Mucosa of rectum (tissue), 2 donors: Measurements from ENCODE around the gene TOX2.

Source experiments
- H3K27ac ChIP-seq, 2 donors: one replicate each; pipeline ENCODE4 v1.7.0; 2013; ENCODE audit warnings: inconsistent platforms in 2 of 2, low read depth in 2 of 2, low read length in 2 of 2
- H3K27me3 ChIP-seq, 2 donors: one replicate each; pipeline ENCODE4 v1.7.0; 2013; ENCODE audit warnings: low read length in 2 of 2; ENCODE audit not compliant: control insufficient read depth in 2 of 2, insufficient read depth in 2 of 2
- H3K36me3 ChIP-seq, 2 donors: one replicate each; pipeline ENCODE4 v1.7.0; 2013; ENCODE audit warnings: low read length in 2 of 2; ENCODE audit not compliant: control insufficient read depth in 2 of 2, insufficient read depth in 2 of 2
- H3K4me1 ChIP-seq, 2 donors: one replicate each; pipeline ENCODE4 v1.7.0; 2013; ENCODE audit warnings: low read length in 2 of 2, mild to moderate bottlenecking in 1 of 2; ENCODE audit not compliant: control insufficient read depth in 2 of 2, insufficient read depth in 2 of 2
- H3K4me3 ChIP-seq, 2 donors: one replicate each; pipeline ENCODE4 v1.7.0; 2013; ENCODE audit warnings: low read length in 2 of 2
- H3K9ac ChIP-seq, 2 donors: one replicate each; pipeline ENCODE4 v1.7.0; 2013; ENCODE audit warnings: low read length in 2 of 2, low read depth in 1 of 2, mild to moderate bottlenecking in 1 of 2
- H3K9me3 ChIP-seq, 2 donors: one replicate each; pipeline ENCODE4 v1.7.0; 2013; ENCODE audit warnings: low read length in 2 of 2; ENCODE audit not compliant: control insufficient read depth in 2 of 2
- donor health status: healthy.
- donor health status: Normal muscosa, but diverticular disease.

TOX2 gene

DNA sequence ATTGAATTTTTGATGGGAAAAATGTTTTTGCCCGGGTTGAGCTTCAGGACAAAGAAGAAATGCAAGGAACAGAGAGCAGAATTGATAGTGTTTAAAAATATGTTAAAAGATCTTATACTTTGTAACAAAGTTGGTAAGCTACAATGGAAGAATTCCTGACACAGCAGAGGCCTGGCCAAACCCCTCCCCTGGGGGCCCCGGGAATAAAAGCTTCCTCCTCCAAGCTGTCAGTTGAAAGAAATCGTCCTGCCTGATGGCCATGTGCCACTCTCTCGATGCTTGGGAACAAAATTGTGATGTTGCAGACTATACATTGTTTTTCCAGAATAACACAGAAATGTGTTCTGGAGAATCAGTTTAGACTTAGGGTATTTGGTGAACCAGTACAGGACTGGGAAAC lies 14.2 kb upstream of the TOX2 start:
- Histone ChIP-seq H3K4me1 (peaks cover 0 to 2% of the 10 kb centered on the region in 2 donors), H3K9ac (no peak overlapping the region), H3K27ac (no peak overlapping the region), H3K9me3 (no peaks in the 10 kb centered on the region), H3K4me3 (no peak overlapping the region), H3K36me3 (no peaks in the 10 kb centered on the region), H3K27me3 (no peaks in the 10 kb centered on the region)

DNA sequence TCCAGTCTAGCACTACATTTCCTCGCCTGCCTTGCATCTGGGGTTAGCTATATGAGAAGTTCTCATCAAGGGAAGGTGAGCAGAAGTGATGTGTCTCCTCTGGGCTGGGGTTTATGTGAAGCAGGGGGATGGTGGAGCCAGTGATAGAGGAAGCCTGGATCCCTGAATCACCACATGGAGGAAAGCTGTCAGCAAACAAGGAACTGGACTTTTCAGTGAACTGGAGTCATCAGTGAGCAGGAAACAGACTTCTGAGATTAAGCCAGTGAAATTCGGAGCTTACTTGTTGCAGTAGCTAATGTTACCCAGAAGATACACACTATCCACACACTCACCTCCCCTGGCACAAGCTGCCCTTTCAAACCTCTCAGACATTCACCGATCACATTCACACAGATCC lies 13.4 kb upstream of the TOX2 start:
- Histone ChIP-seq H3K4me3 (no peak overlapping the region), H3K9ac (no peak overlapping the region), H3K9me3 (no peaks in the 10 kb centered on the region), H3K27me3 (no peaks in the 10 kb centered on the region), H3K4me1 (peaks cover 0 to 2% of the 10 kb centered on the region in 2 donors), H3K27ac (no peak overlapping the region), H3K36me3 (no peaks in the 10 kb centered on the region)

GRCh38 chr20:43903953-43904826 lies 10.5 kb upstream of the TOX2 start:
- Histone ChIP-seq H3K27me3 (no peaks in the 10 kb centered on the region), H3K36me3 (no peaks in the 10 kb centered on the region), H3K9me3 (peaks cover 0 to 3% of the 10 kb centered on the region in 2 donors), H3K4me3 (no peak overlapping the region), H3K27ac (no peak overlapping the region), H3K9ac (no peak overlapping the region), H3K4me1 (peaks cover 0 to 2% of the 10 kb centered on the region in 2 donors)

- Histone ChIP-seq H3K9ac (no peak overlapping the region), H3K4me1 (peaks cover 0 to 2% of the 10 kb centered on the region in 2 donors), H3K9me3 (peaks cover 0 to 3% of the 10 kb centered on the region in 2 donors), H3K27ac (no peak overlapping the region), H3K4me3 (no peak overlapping the region), H3K36me3 (no peaks in the 10 kb centered on the region), H3K27me3 (no peaks in the 10 kb centered on the region)
Measured at GRCh38 chr20:43904827-43905177, 9.8 kb upstream of the TOX2 start.

- Histone ChIP-seq H3K4me1 (no peaks in the 10 kb centered on the region), H3K9me3 (peaks cover 0 to 3% of the 10 kb centered on the region in 2 donors), H3K36me3 (no peaks in the 10 kb centered on the region), H3K4me3 (no peak overlapping the region), H3K27me3 (no peaks in the 10 kb centered on the region), H3K9ac (no peak overlapping the region), H3K27ac (no peak overlapping the region)
Measured at GRCh38 chr20:43906505-43907034, 8.1 kb upstream of the TOX2 start.

DNA sequence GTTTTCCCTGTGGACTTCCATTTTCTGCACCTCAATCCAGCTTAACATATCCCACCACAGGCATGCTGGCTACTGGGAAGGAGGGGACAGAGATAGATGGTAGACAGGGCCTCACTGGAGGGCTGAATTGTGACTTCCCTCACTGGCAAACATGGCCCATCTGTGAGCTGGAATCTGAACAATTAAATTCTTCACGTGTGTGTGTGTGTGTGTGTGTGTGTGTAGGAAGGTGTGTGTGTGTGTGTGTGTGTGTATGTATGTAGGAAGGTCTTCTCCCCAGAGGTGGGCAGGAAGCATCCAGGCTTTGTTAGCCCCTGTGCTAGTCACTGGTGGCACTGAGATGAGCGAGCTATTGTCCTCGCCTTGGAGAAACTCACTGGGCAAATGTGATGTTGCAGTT lies 5.4 kb upstream of the TOX2 start:
- Histone ChIP-seq H3K4me1 (peaks cover under 1 to 2% of the 10 kb centered on the region in 2 donors), H3K9ac (no peak overlapping the region), H3K27ac (no peak overlapping the region), H3K36me3 (no peaks in the 10 kb centered on the region), H3K9me3 (peaks cover 0 to 7% of the 10 kb centered on the region in 2 donors), H3K27me3 (peaks cover 0 to 3% of the 10 kb centered on the region in 2 donors), H3K4me3 (no peak overlapping the region)

- H3K4me1 ChIP-seq, result peaks cover 2 to 3% of the 10 kb centered on the region in 2 donors
- peaks cover 0 to 3% of the 10 kb centered on the region in 2 donors for H3K27me3 ChIP-seq
- no peaks in the 10 kb centered on the region for H3K36me3 ChIP-seq
- H3K27ac ChIP-seq, result no peak overlapping the region
- no peak overlapping the region for H3K4me3 ChIP-seq
- H3K9me3 ChIP-seq, result peaks cover 0 to 7% of the 10 kb centered on the region in 2 donors
- no peak overlapping the region for H3K9ac ChIP-seq
Measured at GRCh38 chr20:43909720-43910119, 4.9 kb upstream of the TOX2 start.

GRCh38 chr20:43910564-43910963 lies 4.1 kb upstream of the TOX2 start:
- H3K4me1 ChIP-seq, result peaks cover 8 to 9% of the 10 kb centered on the region in 2 donors
- H3K27me3 ChIP-seq, result peaks cover 6 to 9% of the 10 kb centered on the region in 2 donors
- peaks cover 0 to 7% of the 10 kb centered on the region in 2 donors for H3K9me3 ChIP-seq
- H3K9ac ChIP-seq, result no peak overlapping the region
- no peak overlapping the region for H3K27ac ChIP-seq
- H3K36me3 ChIP-seq, result no peaks in the 10 kb centered on the region
- H3K4me3 ChIP-seq, result no peak overlapping the region

GRCh38 chr20:43911066-43911465 lies 3.6 kb upstream of the TOX2 start:
- Histone ChIP-seq H3K9me3 (peaks cover 0 to 7% of the 10 kb centered on the region in 2 donors), H3K4me3 (no peak overlapping the region), H3K4me1 (peaks cover 11% of the 10 kb centered on the region in 2 donors), H3K27me3 (peaks cover 9 to 10% of the 10 kb centered on the region in 2 donors), H3K27ac (no peak overlapping the region), H3K9ac (no peak overlapping the region), H3K36me3 (no peaks in the 10 kb centered on the region)

- Histone ChIP-seq H3K4me1 (peaks cover 11% of the 10 kb centered on the region in 2 donors), H3K9ac (no peak overlapping the region), H3K9me3 (peaks cover 0 to 4% of the 10 kb centered on the region in 2 donors), H3K27me3 (peaks cover 11 to 18% of the 10 kb centered on the region in 2 donors), H3K27ac (no peak overlapping the region), H3K36me3 (no peaks in the 10 kb centered on the region), H3K4me3 (no peak overlapping the region)
Measured at GRCh38 chr20:43913291-43914025, 1.2 kb upstream of the TOX2 start.
